GM20000 (cell line): Measurements from ENCODE around the gene SLCO2B1.

Experiments
- DNase-seq: peaks from one replicate; pipeline ENCODE4 v3.0.0; 2012; ENCODE audit warnings: low spot score
- TF ChIP-seq, protein P1 (sequence below): IDR thresholded peaks from 2 replicates; pipeline ENCODE4 v1.5.1; 2012; ENCODE audit warnings: mild to moderate bottlenecking, control low read depth; ENCODE audit errors: extremely low read depth, missing control alignments

SLCO2B1 gene

GRCh38 chr11:75245356-75246005 lies 94.6 kb downstream of the SLCO2B1 start:
- TF ChIP-seq, protein P1, sequence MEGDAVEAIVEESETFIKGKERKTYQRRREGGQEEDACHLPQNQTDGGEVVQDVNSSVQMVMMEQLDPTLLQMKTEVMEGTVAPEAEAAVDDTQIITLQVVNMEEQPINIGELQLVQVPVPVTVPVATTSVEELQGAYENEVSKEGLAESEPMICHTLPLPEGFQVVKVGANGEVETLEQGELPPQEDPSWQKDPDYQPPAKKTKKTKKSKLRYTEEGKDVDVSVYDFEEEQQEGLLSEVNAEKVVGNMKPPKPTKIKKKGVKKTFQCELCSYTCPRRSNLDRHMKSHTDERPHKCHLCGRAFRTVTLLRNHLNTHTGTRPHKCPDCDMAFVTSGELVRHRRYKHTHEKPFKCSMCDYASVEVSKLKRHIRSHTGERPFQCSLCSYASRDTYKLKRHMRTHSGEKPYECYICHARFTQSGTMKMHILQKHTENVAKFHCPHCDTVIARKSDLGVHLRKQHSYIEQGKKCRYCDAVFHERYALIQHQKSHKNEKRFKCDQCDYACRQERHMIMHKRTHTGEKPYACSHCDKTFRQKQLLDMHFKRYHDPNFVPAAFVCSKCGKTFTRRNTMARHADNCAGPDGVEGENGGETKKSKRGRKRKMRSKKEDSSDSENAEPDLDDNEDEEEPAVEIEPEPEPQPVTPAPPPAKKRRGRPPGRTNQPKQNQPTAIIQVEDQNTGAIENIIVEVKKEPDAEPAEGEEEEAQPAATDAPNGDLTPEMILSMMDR = no peak
- DNase-seq = no peak

- TF ChIP-seq, protein P1 = no peak
- no peak for DNase-seq
Measured at GRCh38 chr11:75246006-75246670, 95.2 kb downstream of the SLCO2B1 start.

DNA sequence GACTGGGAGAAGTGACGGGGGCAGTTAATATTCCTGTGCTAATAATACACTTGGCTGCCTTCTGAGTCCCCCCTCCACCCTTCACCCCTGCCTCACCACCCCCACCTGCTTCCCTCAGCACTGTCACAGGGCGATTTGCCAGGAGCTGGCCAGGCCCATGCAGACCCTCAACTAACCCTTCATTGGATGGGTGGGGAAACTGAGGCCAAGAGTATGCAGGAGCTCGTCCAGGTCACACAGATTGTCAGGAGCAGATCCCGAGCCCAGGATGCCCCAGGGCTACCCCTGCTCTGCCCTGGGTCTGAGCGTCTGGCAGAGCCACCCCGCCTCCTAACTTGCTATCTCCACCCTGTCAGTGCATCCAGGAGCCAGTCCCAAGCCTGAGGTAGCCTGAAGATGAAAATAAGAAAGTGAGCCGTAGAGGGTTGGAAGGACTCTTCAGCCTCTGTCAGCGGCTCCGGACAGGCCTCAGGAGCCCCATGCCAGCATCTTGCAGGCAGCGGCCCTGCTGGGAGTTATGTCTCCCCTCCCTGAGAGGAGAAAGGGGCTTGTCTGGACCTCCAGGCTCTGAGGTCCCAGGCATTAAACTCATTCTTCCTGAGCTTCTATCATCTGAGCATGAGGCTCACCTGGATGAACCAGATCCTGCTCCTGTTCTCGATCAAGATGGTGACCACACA lies 95.9 kb downstream of the SLCO2B1 start:
- TF ChIP-seq, protein P1 = no peak
- DNase-seq = no peak

DNA sequence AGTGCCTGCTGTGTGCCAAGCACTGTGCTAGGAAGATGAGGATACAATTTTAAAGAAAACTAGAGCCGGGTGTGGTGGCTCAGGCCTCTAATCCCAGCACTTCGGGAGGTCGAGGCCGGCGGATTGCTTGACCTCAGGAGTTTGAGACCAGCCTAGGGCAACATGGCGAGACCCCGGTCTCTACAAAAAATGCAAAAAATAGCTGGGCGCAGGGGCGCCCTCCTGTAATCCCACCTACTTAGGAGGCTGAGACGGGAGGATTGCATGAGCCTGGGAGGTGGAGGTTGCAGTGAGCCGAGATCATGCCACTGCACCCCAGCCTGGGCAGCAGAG lies 98.0 kb downstream of the SLCO2B1 start:
- TF ChIP-seq, protein P1 = no peak
- DNase-seq = no peak

- TF ChIP-seq, protein P1 = no peak
- DNase-seq = no peak
Measured at GRCh38 chr11:75249704-75250103, 98.8 kb downstream of the SLCO2B1 start.

DNA sequence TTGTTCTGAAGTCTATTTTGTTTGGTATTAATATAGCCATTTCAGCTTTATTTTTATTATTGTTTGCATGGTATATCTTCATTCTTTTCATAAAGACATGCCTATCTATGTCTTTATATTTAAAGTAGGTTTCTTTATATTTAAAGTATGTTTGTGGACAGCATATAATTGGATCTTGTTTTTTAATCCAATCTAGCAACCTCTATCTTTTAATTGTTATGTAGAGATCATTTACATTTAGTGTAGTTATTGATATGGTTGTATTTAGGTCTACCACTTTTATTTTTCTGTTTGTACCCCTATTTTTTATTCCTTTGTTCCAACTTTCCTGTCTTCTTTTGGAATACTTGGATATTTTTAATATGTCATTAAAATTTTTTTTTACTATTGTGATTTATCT lies 103.4 kb downstream of the SLCO2B1 start:
- no peak for DNase-seq
- TF ChIP-seq, protein P1 = no peak
